Lung (tissue), 12 donors: Measurements from ENCODE around the gene ASPRV1. TPM values are rescaled to one million over a fixed set of nuclear protein-coding genes. Genes with fewer than 3 reads are reported as not detected.

Experiments
- ATAC-seq: fragments of 200-7000 bp; cut with Tn5 transposase; one replicate; pipeline ENCODE4 v1.9.1; 2020; ENCODE audit warnings: moderate number of reproducible peaks; ENCODE audit not compliant: insufficient read depth, low FRiP score
- DNase-seq, 3 donors: peaks; one replicate each; pipeline ENCODE4 v3.0.0-alpha.2; 2013 to 2017
- H3K27ac ChIP-seq, 2 donors: one replicate each; pipeline ENCODE4 v1.5.1; 2013; ENCODE audit warnings: mild to moderate bottlenecking in 2 of 2, moderate library complexity in 2 of 2, control low read depth in 1 of 2, inconsistent platforms in 1 of 2, low read depth in 1 of 2, low read length in 1 of 2
- H3K27me3 ChIP-seq, 3 donors: one replicate each; pipeline ENCODE4 v1.5.1; 2013; ENCODE audit warnings: low read length in 2 of 3; ENCODE audit not compliant: control insufficient read depth in 3 of 3, insufficient read depth in 3 of 3
- H3K36me3 ChIP-seq, 4 donors: one replicate each; pipeline ENCODE4 v1.5.1; 2013; ENCODE audit warnings: low read length in 4 of 4, mild to moderate bottlenecking in 1 of 4, moderate library complexity in 1 of 4; ENCODE audit not compliant: control insufficient read depth in 4 of 4, insufficient read depth in 4 of 4
- H3K4me1 ChIP-seq, 5 donors: one replicate each; pipeline ENCODE4 v1.5.1; 2013; ENCODE audit warnings: low read length in 5 of 5, mild to moderate bottlenecking in 2 of 5, moderate library complexity in 1 of 5; ENCODE audit not compliant: control insufficient read depth in 5 of 5, insufficient read depth in 5 of 5
- H3K4me3 ChIP-seq: one replicate; pipeline ENCODE4 v1.5.1; 2013; ENCODE audit warnings: mild to moderate bottlenecking, control low read depth, moderate library complexity
- H3K9ac ChIP-seq, 2 donors: one replicate each; pipeline ENCODE4 v1.5.1; 2013; ENCODE audit warnings: low read length in 2 of 2, control low read depth in 1 of 2; ENCODE audit not compliant: insufficient read depth in 1 of 2
- H3K9me3 ChIP-seq, 4 donors: one replicate each; pipeline ENCODE4 v1.5.1; 2013; ENCODE audit warnings: low read length in 3 of 4, mild to moderate bottlenecking in 1 of 4, moderate library complexity in 1 of 4; ENCODE audit not compliant: control insufficient read depth in 4 of 4, insufficient read depth in 3 of 4
- WGBS, 2 donors: extraction: QIAGEN DNeasy Blood & Tissue Kit; methylation state at CpG; one replicate each; pipeline ENCODE4 v1.1.7; 2013; 5-methylcytosine and 5-hydroxymethylcytosine counted together
- polyA plus RNA-seq, 2 donors: library from polyadenylated mRNA; stranded (reverse); fragments of 200-250 nt; gene quantifications; one replicate each; pipeline ENCODE4 v1.2.1, GENCODE V29; 2013
- total RNA-seq, 2 donors: library from RNA; depleted of rRNA in 1 of 2; stranded (reverse); fragments of >200 nt in 1 of 2; gene quantifications; one replicate each; pipeline ENCODE4 v1.2.1, GENCODE V29; 2014 to 2021
- TF ChIP-seq, protein P1 (sequence below): IDR thresholded peaks from 2 replicates; pipeline ENCODE4 v1.5.1; 2012; ENCODE audit warnings: mild to moderate bottlenecking; ENCODE audit errors: control extremely low read depth, extremely low read depth
- donor health status: control.
- donor health status: control.
- donor health status: Bipolar disorder and iron deficiency.
- donor health status: healthy.
- donor health status: DM: yes; HTN: yes; CAD: no.

ASPRV1 gene
- total and polyA plus RNA-seq, 4 donors: 0.94 to 2.9 (median 1.2) TPM

- ATAC-seq (no peak), DNase-seq (no peak)
- H3K9ac ChIP-seq: no peak overlapping the region
- no peak overlapping the region for H3K27ac ChIP-seq
- peaks cover 0 to 1% (median 0%) of the 10 kb centered on the region in 4 donors for H3K36me3 ChIP-seq
- H3K4me1 ChIP-seq: no peaks in the 10 kb centered on the region
- H3K27me3 ChIP-seq: no peaks in the 10 kb centered on the region
- H3K4me3 ChIP-seq: no peak overlapping the region
- no peaks in the 10 kb centered on the region for H3K9me3 ChIP-seq
- 96 to 97% methylated on average over 2 of the region's 2 CpGs for WGBS, 2 donors
- TF ChIP-seq, protein P1, sequence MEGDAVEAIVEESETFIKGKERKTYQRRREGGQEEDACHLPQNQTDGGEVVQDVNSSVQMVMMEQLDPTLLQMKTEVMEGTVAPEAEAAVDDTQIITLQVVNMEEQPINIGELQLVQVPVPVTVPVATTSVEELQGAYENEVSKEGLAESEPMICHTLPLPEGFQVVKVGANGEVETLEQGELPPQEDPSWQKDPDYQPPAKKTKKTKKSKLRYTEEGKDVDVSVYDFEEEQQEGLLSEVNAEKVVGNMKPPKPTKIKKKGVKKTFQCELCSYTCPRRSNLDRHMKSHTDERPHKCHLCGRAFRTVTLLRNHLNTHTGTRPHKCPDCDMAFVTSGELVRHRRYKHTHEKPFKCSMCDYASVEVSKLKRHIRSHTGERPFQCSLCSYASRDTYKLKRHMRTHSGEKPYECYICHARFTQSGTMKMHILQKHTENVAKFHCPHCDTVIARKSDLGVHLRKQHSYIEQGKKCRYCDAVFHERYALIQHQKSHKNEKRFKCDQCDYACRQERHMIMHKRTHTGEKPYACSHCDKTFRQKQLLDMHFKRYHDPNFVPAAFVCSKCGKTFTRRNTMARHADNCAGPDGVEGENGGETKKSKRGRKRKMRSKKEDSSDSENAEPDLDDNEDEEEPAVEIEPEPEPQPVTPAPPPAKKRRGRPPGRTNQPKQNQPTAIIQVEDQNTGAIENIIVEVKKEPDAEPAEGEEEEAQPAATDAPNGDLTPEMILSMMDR: no peak
Observed at GRCh38 chr2:69966496-69966895, 5.1 kb upstream of the ASPRV1 start.

- Histone ChIP-seq H3K9me3 (no peaks in the 10 kb centered on the region), H3K4me3 (no peak overlapping the region), H3K9ac (no peak overlapping the region), H3K27me3 (no peaks in the 10 kb centered on the region), H3K4me1 (no peaks in the 10 kb centered on the region), H3K36me3 (peaks cover 0 to 1% (median 0%) of the 10 kb centered on the region in 4 donors), H3K27ac (no peak overlapping the region)
- DNase-seq (no peak), ATAC-seq (no peak)
- TF ChIP-seq, protein P1: no peak
- WGBS, 2 donors: 93 to 95% methylated on average over 8 of the region's 8 CpGs
Observed at GRCh38 chr2:69965756-69966445, 4.5 kb upstream of the ASPRV1 start.

DNA sequence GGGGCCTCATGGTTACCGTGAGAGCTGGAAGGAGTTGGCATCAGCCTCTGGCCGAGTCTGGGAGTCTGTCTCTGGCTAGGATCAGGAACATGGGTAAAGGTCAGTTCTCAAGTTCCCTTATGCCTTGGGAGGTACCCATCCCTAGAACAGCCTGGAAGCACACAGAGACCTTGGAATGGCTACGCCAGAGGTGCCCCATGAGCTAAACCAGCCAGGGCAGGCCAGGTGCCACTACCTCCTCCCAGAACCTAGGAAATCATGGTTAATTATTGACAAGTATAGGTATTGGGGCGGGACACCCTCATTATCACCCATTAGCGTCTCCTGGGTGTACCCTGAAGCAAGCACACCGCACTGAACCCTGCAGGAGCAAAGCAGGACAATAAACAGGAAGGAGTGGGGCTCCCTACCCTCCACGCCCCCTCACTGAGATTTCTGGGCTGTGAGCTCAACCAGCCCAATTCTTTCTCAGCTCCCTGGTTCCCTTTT is 3.0 kb upstream of the ASPRV1 start:
- no peaks in the 10 kb centered on the region for H3K4me1 ChIP-seq
- H3K27ac ChIP-seq: no peak overlapping the region
- DNase-seq (no peak), ATAC-seq (no peak)
- 89 to 91% methylated on average over 7 of the region's 7 CpGs for WGBS, 2 donors
- no peaks in the 10 kb centered on the region for H3K27me3 ChIP-seq
- H3K9me3 ChIP-seq: no peaks in the 10 kb centered on the region
- H3K4me3 ChIP-seq: no peak overlapping the region
- H3K9ac ChIP-seq: no peak overlapping the region
- TF ChIP-seq, protein P1: no peak
- peaks cover 0 to 1% (median 0%) of the 10 kb centered on the region in 4 donors for H3K36me3 ChIP-seq
